PFSK-1 (cell line): ENCODE measurements around the gene TOB2.

Experiments used
- FOXP2 ChIP-seq: optimal IDR thresholded peaks from 2 replicates; pipeline ENCODE3; 2011; ENCODE audit warnings: borderline replicate concordance, control low read depth, inconsistent platforms; ENCODE audit not compliant: insufficient read depth; ENCODE audit errors: extremely low read length, extremely low read depth
- POLR2AphosphoS5 ChIP-seq: IDR thresholded peaks from 2 replicates; pipeline ENCODE4 v1.6.1; 2012; ENCODE audit warnings: low read depth, mild to moderate bottlenecking, control low read depth, low read length, moderate library complexity
- SIN3A ChIP-seq: IDR thresholded peaks from 2 replicates; pipeline ENCODE4 v1.6.1; 2012; ENCODE audit warnings: mild to moderate bottlenecking, low read length, moderate library complexity, borderline replicate concordance; ENCODE audit not compliant: insufficient read depth
- TAF1 ChIP-seq: IDR thresholded peaks from 2 replicates; pipeline ENCODE4 v1.6.1; 2012; ENCODE audit warnings: low read length, control low read depth, borderline replicate concordance; ENCODE audit not compliant: insufficient read depth
- TF ChIP-seq, protein P1 (sequence below), 2 experiments: IDR thresholded peaks; 2 replicates each; pipeline versions ENCODE4 v1.6.1 to v1.8.0; 2011 to 2012; ENCODE audit warnings: low read depth in 2 of 2, low read length in 2 of 2, control low read depth in 1 of 2, inconsistent platforms in 1 of 2, mild to moderate bottlenecking in 1 of 2, moderate library complexity in 1 of 2; ENCODE audit not compliant: insufficient read depth in 1 of 2

The TOB2 gene

GRCh38 chr22:41446057-41446501, 522 bp downstream of the TOB2 start:
- TF ChIP-seq FOXP2 = no peak
- TF ChIP-seq, protein P1, sequence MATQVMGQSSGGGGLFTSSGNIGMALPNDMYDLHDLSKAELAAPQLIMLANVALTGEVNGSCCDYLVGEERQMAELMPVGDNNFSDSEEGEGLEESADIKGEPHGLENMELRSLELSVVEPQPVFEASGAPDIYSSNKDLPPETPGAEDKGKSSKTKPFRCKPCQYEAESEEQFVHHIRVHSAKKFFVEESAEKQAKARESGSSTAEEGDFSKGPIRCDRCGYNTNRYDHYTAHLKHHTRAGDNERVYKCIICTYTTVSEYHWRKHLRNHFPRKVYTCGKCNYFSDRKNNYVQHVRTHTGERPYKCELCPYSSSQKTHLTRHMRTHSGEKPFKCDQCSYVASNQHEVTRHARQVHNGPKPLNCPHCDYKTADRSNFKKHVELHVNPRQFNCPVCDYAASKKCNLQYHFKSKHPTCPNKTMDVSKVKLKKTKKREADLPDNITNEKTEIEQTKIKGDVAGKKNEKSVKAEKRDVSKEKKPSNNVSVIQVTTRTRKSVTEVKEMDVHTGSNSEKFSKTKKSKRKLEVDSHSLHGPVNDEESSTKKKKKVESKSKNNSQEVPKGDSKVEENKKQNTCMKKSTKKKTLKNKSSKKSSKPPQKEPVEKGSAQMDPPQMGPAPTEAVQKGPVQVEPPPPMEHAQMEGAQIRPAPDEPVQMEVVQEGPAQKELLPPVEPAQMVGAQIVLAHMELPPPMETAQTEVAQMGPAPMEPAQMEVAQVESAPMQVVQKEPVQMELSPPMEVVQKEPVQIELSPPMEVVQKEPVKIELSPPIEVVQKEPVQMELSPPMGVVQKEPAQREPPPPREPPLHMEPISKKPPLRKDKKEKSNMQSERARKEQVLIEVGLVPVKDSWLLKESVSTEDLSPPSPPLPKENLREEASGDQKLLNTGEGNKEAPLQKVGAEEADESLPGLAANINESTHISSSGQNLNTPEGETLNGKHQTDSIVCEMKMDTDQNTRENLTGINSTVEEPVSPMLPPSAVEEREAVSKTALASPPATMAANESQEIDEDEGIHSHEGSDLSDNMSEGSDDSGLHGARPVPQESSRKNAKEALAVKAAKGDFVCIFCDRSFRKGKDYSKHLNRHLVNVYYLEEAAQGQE (IDR thresholded peaks at IDR 0.05; ENCODE audit: insufficient read depth in 1 of 2, low read depth in 2 of 2, low read length in 2 of 2) = no peak
- TF ChIP-seq SIN3A = no peak
- TF ChIP-seq TAF1 = no peak
- no peak for TF ChIP-seq POLR2AphosphoS5

GRCh38 chr22:41445129-41446056, 1.2 kb downstream of the TOB2 start:
- TF ChIP-seq TAF1 (no peak), SIN3A (no peak), FOXP2 (no peak), POLR2AphosphoS5 (no peak)
- TF ChIP-seq, protein P1 (IDR thresholded peaks at IDR 0.05; ENCODE audit: insufficient read depth in 1 of 2, low read depth in 2 of 2, low read length in 2 of 2) = no peak

DNA sequence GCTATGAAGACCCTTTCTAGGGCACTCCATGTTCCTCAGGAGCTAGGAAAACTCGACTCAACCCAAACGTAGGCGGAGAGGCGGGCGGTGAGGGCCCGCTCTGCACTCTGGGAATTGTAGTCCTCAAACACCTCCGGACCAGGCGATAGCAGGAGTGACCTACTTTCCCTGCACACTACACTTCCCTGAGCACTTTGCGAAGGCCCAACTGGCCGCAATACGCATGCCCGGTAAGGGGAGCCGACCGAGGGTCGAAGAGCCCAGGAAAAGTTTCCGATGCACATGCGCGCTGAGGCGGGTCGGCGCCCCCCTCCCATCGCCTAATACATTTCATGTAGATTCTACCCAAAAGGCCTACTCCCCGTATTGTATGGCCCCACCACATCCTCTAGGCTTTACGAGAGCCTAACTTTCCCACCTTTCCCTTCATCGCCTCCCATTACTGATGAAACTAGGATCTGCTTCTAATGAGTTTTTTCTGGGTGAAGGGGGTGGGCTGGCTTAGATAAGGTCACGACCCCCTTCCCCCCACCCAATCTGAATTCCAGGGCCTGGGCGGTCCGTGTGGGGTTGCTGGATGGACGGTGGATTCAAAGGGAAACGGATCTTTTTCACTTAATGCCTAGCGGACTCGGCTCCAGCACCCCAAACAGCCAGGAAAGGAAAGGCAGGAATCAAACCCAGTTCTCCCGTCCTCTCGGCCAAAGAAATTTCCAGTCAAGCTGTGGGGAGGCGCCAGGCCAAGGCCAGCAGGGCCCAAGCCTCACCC, 2.1 kb downstream of the TOB2 start:
- TF ChIP-seq SIN3A = no peak
- peak; percentile 8 for TF ChIP-seq FOXP2
- peak; percentile 60; the same call in 1 of the 2 replicates for TF ChIP-seq POLR2AphosphoS5

- TF ChIP-seq FOXP2 (no peak), POLR2AphosphoS5 (no peak), TAF1 (no peak), SIN3A (no peak)
- TF ChIP-seq, protein P1 (IDR thresholded peaks at IDR 0.05; ENCODE audit: insufficient read depth in 1 of 2, low read depth in 2 of 2, low read length in 2 of 2) = no peak
Measured at GRCh38 chr22:41442240-41442792, 4.3 kb downstream of the TOB2 start.

DNA sequence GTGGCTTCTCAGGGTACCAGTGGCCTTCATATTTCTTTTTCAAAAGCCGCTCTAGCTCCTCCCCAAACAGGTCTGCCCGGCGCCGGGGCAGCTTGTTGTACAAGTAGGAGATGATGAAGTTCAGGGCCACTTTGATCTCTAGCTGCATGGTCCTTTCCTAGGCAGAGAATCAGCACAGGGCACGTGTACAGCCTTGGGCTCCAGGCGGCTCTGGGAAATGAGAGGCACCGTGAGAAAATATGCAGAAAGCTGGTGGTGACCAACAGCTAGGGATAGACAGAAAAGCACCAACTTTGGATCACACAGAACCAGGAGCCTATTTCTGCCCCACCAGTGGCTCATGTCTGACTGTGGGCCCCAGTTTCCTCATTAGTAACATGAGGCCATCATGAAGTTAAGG, 9.4 kb downstream of the TOB2 start:
- TF ChIP-seq FOXP2 (no peak), SIN3A (no peak), TAF1 (no peak), POLR2AphosphoS5 (no peak)
- TF ChIP-seq, protein P1 (IDR thresholded peaks at IDR 0.05; ENCODE audit: insufficient read depth in 1 of 2, low read depth in 2 of 2, low read length in 2 of 2) = no peak
